T47D (cell line): ENCODE data around the gene BEAN1.
A peak's percentile ranks its signal among the peaks of the same experiment; 100 is the strongest.
"Not testable (repeated sequence)": the region's sequence is repeated elsewhere in the genome, so short reads cannot be mapped to it uniquely, and the experiment has no call there.

Experiments used
- DNase-seq, 2 experiments: peaks; one replicate each; pipeline versions ENCODE4 v3.0.0 to v3.0.0-alpha.2; 2011 to 2012; ENCODE audit warnings: low read depth in 1 of 2, low spot score in 1 of 2
- JUND ChIP-seq: IDR thresholded peaks from 2 replicates; pipeline ENCODE4 v1.6.1; 2012; ENCODE audit warnings: low read depth
- in situ Hi-C: cut with HindIII; loops from 2 replicates; pipeline ENCODE4 v1.10.0; 2016; ENCODE audit warnings: low sequenced_read_pairs, low pct_unique_long_range_greater_than_20kb

Gene BEAN1

GRCh38 chr16:66510711-66511601 lies 83.9 kb downstream of the BEAN1 start:
- DNase-seq: peak in 1 of 2 experiments; percentile 59
- no peak for TF ChIP-seq JUND
- in situ Hi-C loops: no loop called here

- no peak for TF ChIP-seq JUND
- in situ Hi-C loops: no loop called here
- peak in 1 of 2 experiments; percentile 73 for DNase-seq
Observed at GRCh38 chr16:66511602-66512271, 84.6 kb downstream of the BEAN1 start.

- peak in 1 of 2 experiments; percentile 41 for DNase-seq
- in situ Hi-C loops: no loop called here
- no peak for TF ChIP-seq JUND
Observed at GRCh38 chr16:66512272-66513110, 85.4 kb downstream of the BEAN1 start.

GRCh38 chr16:66513111-66513723 lies 86.1 kb downstream of the BEAN1 start:
- no peak for TF ChIP-seq JUND
- in situ Hi-C loops: no loop called here
- no peak for DNase-seq

GRCh38 chr16:66514391-66514790 lies 87.3 kb downstream of the BEAN1 start:
- DNase-seq, in situ Hi-C loops: not testable (repeated sequence)

- in situ Hi-C loops, DNase-seq: not testable (repeated sequence)
Observed at GRCh38 chr16:66514980-66515595, 88.0 kb downstream of the BEAN1 start.

GRCh38 chr16:66515596-66516508 lies 88.8 kb downstream of the BEAN1 start:
- no peak for DNase-seq
- in situ Hi-C loops: no loop called here
- no peak for TF ChIP-seq JUND

GRCh38 chr16:66516509-66516807 lies 89.4 kb downstream of the BEAN1 start:
- in situ Hi-C loops: no loop called here
- no peak for DNase-seq
- no peak for TF ChIP-seq JUND

- TF ChIP-seq JUND: no peak
- DNase-seq: peak in 1 of 2 experiments; percentile 63
- in situ Hi-C loops: no loop called here
Observed at GRCh38 chr16:66516808-66517585, 89.9 kb downstream of the BEAN1 start.

GRCh38 chr16:66517586-66518263 lies 90.6 kb downstream of the BEAN1 start:
- TF ChIP-seq JUND: no peak
- in situ Hi-C loops: no loop called here
- no peak for DNase-seq
